Neural crest cell (in vitro differentiated cells): Measurements from ENCODE around the gene PDE5A. TPM values are rescaled to one million over a fixed set of nuclear protein-coding genes. Genes with fewer than 3 reads are reported as not detected.

Source experiments
- DNase-seq: peaks from one replicate; pipeline ENCODE4 v3.0.0; 2021; ENCODE audit warnings: low read depth, mixed read lengths, low spot score
- H3K27ac Mint-ChIP-seq: one replicate; pipeline ENCODE4 v1.8.0; 2021; ENCODE audit warnings: mild to moderate bottlenecking, mixed read lengths; ENCODE audit not compliant: unreplicated experiment
- H3K27me3 Mint-ChIP-seq: 2 replicates; pipeline ENCODE4 v1.8.0; 2021; ENCODE audit warnings: low read depth, mild to moderate bottlenecking, mixed read lengths
- H3K36me3 Mint-ChIP-seq: 2 replicates; pipeline ENCODE4 v1.8.0; 2021; ENCODE audit warnings: low read depth, mild to moderate bottlenecking, mixed read lengths
- H3K4me1 Mint-ChIP-seq: 2 replicates; pipeline ENCODE4 v1.8.0; 2021; ENCODE audit warnings: mixed read lengths
- H3K4me3 Mint-ChIP-seq: one replicate; pipeline ENCODE4 v1.8.0; 2021; ENCODE audit warnings: mild to moderate bottlenecking, mixed read lengths
- H3K9me3 Mint-ChIP-seq: 2 replicates; pipeline ENCODE4 v1.8.0; 2021; ENCODE audit warnings: mixed read lengths
- total RNA-seq: library from RNA; stranded (reverse); gene quantifications from 2 replicates; pipeline ENCODE4 v1.2.1, GENCODE V29; 2021
- TF ChIP-seq, protein P1 (sequence below): fragments of 200-600 bp; sonication (generic); conservative IDR thresholded peaks from 2 replicates; pipeline ENCODE4 v1.5.0; 2021; ENCODE audit warnings: antibody characterized with exemption, mild to moderate bottlenecking

PDE5A gene
- total RNA-seq, 1 donor from 2014 or later = 13.9 TPM

DNA sequence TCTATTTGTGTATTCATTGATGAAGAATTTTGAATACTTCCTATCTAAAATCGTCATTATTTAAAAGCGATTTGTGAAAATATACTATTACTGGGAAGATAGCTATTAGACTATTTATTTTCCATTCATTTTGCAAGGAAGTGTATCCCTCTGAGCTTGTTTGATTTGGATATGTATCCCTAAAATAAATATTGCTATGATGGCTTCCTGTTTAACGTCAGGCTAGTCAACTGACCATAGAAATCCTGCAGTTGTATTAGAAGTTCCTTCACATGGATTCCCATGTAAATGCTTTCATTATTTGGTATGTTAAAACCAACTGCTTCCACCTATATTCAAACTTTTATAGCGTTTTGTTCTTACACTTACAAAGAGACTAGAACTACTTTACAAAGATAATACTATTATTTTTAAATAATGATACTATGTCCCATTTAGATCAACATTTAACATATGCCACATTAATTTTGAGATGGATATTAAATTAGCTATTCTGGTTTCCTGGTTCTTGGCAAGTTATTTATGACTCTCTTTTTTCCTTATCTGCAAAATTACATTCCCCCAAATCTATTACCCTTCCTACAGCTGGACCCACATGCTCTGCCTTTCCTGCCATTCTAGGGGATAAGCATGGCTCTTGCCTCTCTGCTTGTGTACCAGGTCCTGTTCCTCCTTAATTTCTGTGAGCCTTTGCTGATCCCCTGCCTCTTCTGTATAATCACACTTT is 26.7 kb upstream of the PDE5A start:
- TF ChIP-seq, protein P1, sequence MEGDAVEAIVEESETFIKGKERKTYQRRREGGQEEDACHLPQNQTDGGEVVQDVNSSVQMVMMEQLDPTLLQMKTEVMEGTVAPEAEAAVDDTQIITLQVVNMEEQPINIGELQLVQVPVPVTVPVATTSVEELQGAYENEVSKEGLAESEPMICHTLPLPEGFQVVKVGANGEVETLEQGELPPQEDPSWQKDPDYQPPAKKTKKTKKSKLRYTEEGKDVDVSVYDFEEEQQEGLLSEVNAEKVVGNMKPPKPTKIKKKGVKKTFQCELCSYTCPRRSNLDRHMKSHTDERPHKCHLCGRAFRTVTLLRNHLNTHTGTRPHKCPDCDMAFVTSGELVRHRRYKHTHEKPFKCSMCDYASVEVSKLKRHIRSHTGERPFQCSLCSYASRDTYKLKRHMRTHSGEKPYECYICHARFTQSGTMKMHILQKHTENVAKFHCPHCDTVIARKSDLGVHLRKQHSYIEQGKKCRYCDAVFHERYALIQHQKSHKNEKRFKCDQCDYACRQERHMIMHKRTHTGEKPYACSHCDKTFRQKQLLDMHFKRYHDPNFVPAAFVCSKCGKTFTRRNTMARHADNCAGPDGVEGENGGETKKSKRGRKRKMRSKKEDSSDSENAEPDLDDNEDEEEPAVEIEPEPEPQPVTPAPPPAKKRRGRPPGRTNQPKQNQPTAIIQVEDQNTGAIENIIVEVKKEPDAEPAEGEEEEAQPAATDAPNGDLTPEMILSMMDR = no peak
- Mint-ChIP-seq H3K27me3 (no peaks in the 10 kb centered on the region), H3K4me1 (no peaks in the 10 kb centered on the region), H3K9me3 (no peaks in the 10 kb centered on the region), H3K36me3 (no peaks in the 10 kb centered on the region), H3K27ac (no peak overlapping the region), H3K4me3 (no peak overlapping the region)
- no peak for DNase-seq

DNA sequence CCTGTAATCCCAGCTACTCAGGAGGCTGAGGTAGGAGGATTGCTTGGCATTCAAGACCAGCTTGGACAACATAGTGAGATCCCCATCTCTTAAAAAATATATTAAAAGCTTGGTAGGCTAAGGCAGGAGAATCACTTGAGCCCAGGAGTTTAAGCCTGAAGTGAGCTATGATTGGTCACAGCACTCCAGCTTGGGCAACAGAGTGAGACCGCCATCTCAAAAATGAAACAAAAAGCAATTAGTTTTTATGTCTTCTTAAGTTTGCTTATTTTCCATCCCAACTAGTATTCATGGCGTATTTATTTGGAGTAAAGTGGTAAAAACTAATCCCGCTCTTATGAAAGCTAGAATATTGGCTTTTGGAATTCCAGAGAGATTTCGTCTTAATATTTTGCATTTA is 25.4 kb upstream of the PDE5A start:
- H3K27me3 Mint-ChIP-seq = no peaks in the 10 kb centered on the region
- TF ChIP-seq, protein P1 = no peak
- H3K36me3 Mint-ChIP-seq = no peaks in the 10 kb centered on the region
- no peaks in the 10 kb centered on the region for H3K4me1 Mint-ChIP-seq
- H3K4me3 Mint-ChIP-seq = no peak overlapping the region
- no peak overlapping the region for H3K27ac Mint-ChIP-seq
- H3K9me3 Mint-ChIP-seq = peaks cover 2% of the 10 kb centered on the region
- DNase-seq = no peak

DNA sequence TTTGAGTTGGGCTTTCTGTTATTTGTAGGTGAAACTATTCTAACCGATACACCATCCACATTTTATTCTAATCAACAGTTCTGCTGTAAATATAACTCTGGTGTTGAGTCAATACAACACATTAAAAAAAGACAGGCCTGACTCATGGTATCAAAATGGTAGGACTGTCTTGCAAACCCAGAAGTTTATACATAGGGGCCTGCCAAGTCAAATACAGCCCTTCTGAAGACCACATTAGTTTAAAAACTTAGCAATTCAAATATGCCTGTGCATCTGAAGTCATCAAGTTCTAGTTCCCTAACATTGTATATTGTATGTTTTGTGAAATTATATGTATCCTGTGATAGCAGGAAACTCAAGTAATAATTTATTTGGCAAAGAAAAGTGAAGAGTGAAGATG is 24.4 kb upstream of the PDE5A start:
- Mint-ChIP-seq H3K4me3 (no peak overlapping the region), H3K27ac (no peak overlapping the region), H3K27me3 (no peaks in the 10 kb centered on the region), H3K4me1 (no peaks in the 10 kb centered on the region), H3K9me3 (peaks cover 2% of the 10 kb centered on the region), H3K36me3 (no peaks in the 10 kb centered on the region)
- DNase-seq = no peak
- TF ChIP-seq, protein P1 = no peak

DNA sequence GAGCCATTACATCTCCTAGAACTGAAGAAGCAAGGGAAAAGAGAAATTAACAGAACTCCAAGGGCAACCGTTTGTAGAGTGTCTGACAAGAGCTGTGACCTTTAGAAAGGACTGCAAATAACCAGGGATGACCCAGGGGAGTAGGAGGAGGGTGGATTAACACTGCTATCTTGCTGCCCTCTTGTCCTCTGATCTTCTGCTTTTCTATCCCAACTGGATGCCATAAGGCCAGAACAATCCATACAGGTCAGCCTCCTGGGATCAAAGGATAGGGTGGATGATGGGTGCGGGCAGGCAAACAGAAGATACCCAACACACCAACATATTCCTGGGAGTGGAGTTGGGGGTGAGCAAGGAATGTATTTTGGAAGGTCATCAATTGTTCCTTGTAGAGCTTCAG is 19.8 kb upstream of the PDE5A start:
- no peaks in the 10 kb centered on the region for H3K36me3 Mint-ChIP-seq
- H3K9me3 Mint-ChIP-seq = peaks cover 2% of the 10 kb centered on the region
- no peak overlapping the region for H3K27ac Mint-ChIP-seq
- no peaks in the 10 kb centered on the region for H3K4me1 Mint-ChIP-seq
- DNase-seq = no peak
- H3K4me3 Mint-ChIP-seq = no peak overlapping the region
- TF ChIP-seq, protein P1 = no peak
- H3K27me3 Mint-ChIP-seq = no peaks in the 10 kb centered on the region

DNA sequence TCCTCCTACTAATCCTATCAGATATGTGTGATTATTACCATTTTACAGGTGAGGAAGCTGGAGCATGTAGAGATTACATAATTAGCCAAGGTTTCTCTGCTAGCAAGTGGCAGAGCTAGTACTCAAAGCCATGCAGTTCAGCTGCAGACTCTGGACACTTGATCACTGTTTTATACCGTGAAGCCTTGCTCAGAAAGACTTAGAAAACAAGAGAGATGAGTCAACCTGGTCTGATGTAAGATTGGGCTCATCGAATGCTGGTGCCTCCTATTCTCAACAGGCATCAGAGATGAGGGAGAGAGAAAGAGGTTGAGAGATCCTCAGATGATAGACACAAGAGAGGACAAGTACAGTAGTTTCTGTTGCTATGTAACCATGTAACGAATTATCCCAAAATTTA is 19.0 kb upstream of the PDE5A start:
- no peaks in the 10 kb centered on the region for H3K4me1 Mint-ChIP-seq
- no peak overlapping the region for H3K4me3 Mint-ChIP-seq
- peaks cover 2% of the 10 kb centered on the region for H3K9me3 Mint-ChIP-seq
- H3K36me3 Mint-ChIP-seq = no peaks in the 10 kb centered on the region
- H3K27ac Mint-ChIP-seq = no peak overlapping the region
- H3K27me3 Mint-ChIP-seq = no peaks in the 10 kb centered on the region
- no peak for DNase-seq
- TF ChIP-seq, protein P1 = no peak
